Globus pallidus (tissue), 1 donor: ENCODE results near the gene ZNF134.
A peak's percentile ranks its signal among the peaks of the same experiment; 100 is the strongest.

Experiments used
- DNase-seq: peaks from one replicate; pipeline ENCODE4 v3.0.0-alpha.2; 2015; ENCODE audit warnings: low spot score

The ZNF134 gene

GRCh38 chr19:57613941-57614743, at the start of gene ZNF134:
Gene ZNF134, plus strand, starts transcription at chr19:57614242. Its CDS starts 5,227 bp downstream, at chr19:57619469.
- DNase-seq = peak; percentile 84

GRCh38 chr19:57566396-57567265, 47.4 kb upstream of the ZNF134 start:
- DNase-seq = no peak

GRCh38 chr19:57570707-57571106, 43.3 kb upstream of the ZNF134 start:
- DNase-seq = no peak

GRCh38 chr19:57572415-57572947, 41.6 kb upstream of the ZNF134 start:
- no peak for DNase-seq

- DNase-seq = no peak
Observed at GRCh38 chr19:57576661-57577060, 37.4 kb upstream of the ZNF134 start.

GRCh38 chr19:57578487-57579205, 35.4 kb upstream of the ZNF134 start, which contains the start of gene ZNF416:
Gene ZNF416, minus strand, starts transcription at chr19:57578911. Its CDS starts 207 bp downstream, at chr19:57578704.
- DNase-seq = peak; percentile 98

- DNase-seq = no peak
Observed at GRCh38 chr19:57583104-57583520, 30.9 kb upstream of the ZNF134 start.

- peak; percentile 95 for DNase-seq
Observed at GRCh38 chr19:57583521-57584416, 30.3 kb upstream of the ZNF134 start, which contains the start of gene ZIK1. Gene ZIK1, plus strand, starts transcription at chr19:57584145. Its CDS starts 212 bp downstream, at chr19:57584357.

GRCh38 chr19:57587529-57587928, 26.5 kb upstream of the ZNF134 start:
- DNase-seq = no peak

- DNase-seq = no peak
Observed at GRCh38 chr19:57599377-57599760, 14.7 kb upstream of the ZNF134 start.

- DNase-seq = peak; percentile 87
Observed at GRCh38 chr19:57599761-57600383, 14.2 kb upstream of the ZNF134 start, which contains the start of gene ZNF530. Gene ZNF530, plus strand, starts transcription at chr19:57599885. Its CDS starts 4,461 bp downstream, at chr19:57604346.

- no peak for DNase-seq
Observed at GRCh38 chr19:57606931-57607330, 7.1 kb upstream of the ZNF134 start.

- no peak for DNase-seq
Observed at GRCh38 chr19:57611113-57611512, 2.9 kb upstream of the ZNF134 start.

GRCh38 chr19:57615346-57615745, 1.3 kb downstream of the ZNF134 start:
- no peak for DNase-seq

GRCh38 chr19:57620673-57621348, 6.8 kb downstream of the ZNF134 start:
- DNase-seq = no peak

GRCh38 chr19:57623091-57623490, 9.0 kb downstream of the ZNF134 start:
- DNase-seq = no peak

- DNase-seq = peak; percentile 94
Observed at GRCh38 chr19:57632987-57633831, 19.2 kb downstream of the ZNF134 start, which contains the start of gene ZNF211. Gene ZNF211, plus strand, starts transcription at chr19:57633168. Its CDS starts 179 bp downstream, at chr19:57633347.

GRCh38 chr19:57633832-57634131, 19.7 kb downstream of the ZNF134 start:
- DNase-seq = no peak

GRCh38 chr19:57637379-57637778, 23.3 kb downstream of the ZNF134 start:
- no peak for DNase-seq
